Epidermal melanocyte (primary cell): ENCODE data around the gene TNFSF13B.
"Not testable (repeated sequence)": the region's sequence is repeated elsewhere in the genome, so short reads cannot be mapped to it uniquely, and the experiment has no call there.

ENCODE experiments used
- DNase-seq: peaks from one replicate; pipeline ENCODE4 v3.0.0; 2011; ENCODE audit warnings: low spot score; ENCODE audit not compliant: insufficient read length

The TNFSF13B gene

GRCh38 chr13:108269601-108270328 lies at the start of gene TNFSF13B:
TSS of gene TNFSF13B (plus strand) at chr13:108269718. CDS start at chr13:108269896, 178 bp downstream.
- DNase-seq = no peak

DNA sequence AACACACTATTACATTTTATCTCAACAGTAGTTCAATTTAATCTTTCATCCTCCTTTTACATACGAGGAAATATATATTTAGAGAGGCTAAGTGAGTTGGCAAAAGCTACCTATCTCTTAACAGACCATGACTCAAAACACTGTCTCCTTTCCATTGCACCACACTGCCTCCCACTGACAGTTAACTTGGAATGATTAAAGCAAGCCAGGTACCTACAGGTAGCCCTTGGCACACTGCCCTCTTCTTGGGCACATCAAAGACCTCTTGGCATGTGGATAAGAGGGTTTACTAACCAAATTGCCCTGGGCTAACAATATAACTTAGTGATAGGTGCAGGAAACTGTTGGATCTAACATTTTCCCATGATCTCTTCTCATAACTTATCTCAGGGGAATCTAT lies 49.5 kb upstream of the TNFSF13B start:
- no peak for DNase-seq

DNA sequence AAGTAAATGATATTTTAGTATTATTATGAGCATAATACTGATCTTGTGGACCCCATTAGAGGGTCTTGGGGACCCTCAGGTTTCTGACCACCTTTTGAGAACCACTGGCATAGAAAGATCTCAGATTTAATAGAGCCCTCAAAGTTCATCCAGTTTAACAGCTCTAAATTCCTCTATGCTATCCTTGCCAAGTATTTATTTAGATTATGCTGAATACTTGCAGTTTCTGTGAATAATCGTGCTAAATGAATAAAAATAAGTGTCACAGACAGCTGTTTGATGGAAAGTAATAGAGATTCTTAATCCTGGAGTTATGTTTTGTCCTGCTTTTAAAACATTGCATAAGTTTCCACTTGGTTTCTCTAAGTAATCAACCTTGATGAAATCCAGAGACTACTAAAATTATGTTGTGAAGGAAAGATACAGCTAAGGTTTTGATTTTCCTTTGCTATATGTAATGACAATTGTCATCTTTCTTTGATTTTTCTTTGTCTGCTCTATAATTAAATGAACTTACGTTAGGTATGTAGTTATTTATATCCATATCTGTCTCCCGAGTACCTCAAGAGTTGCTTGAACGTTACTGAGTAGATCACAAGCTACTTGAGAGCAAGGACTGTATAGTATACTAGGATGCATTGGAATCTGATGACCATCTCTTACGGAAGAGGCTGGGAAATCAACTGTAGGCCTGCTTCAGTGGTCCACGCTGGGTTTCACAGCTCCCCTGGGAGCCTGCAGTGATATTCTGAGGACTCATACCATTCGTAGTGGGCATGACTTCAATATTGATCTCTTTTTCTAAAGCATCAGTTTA lies 45.6 kb upstream of the TNFSF13B start:
- DNase-seq = no peak

DNA sequence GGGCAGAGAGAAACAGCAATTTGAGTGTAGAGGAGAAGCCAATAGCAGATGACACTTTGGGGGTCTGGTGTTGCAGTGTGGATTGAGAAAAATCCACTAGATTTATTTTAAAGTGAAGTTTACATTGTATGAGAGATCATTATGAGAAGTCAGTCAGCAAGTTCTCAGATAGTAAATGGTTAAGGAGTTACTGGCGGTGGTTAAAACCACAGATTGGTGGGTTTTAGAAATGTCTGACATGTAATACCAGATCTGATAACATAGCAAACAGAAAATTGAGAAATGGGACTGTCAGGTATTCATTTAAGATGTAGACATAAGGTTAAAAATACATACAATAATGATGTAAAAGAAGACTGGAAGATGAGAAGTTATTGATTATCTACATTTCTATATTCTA lies 44.1 kb upstream of the TNFSF13B start:
- DNase-seq = no peak

DNA sequence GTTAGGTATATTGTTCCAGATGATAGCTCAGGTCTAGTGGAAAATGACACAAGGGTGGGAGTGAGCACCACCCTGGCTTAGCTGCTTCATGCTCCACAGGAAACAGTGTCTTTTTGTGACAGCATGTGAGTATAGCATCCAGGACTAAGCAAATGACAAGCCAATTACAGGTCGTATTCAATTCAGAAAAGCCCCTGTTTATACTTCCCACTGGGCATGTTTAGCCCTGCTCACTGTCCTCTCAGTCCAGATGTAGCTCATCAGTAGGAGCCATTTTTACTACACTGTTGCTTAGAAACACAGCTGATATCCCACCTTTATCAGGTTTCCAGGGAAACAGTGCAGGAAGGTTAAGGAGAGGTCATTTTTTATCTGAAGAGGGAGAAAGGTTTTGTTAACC lies 43.3 kb upstream of the TNFSF13B start:
- DNase-seq = no peak

DNA sequence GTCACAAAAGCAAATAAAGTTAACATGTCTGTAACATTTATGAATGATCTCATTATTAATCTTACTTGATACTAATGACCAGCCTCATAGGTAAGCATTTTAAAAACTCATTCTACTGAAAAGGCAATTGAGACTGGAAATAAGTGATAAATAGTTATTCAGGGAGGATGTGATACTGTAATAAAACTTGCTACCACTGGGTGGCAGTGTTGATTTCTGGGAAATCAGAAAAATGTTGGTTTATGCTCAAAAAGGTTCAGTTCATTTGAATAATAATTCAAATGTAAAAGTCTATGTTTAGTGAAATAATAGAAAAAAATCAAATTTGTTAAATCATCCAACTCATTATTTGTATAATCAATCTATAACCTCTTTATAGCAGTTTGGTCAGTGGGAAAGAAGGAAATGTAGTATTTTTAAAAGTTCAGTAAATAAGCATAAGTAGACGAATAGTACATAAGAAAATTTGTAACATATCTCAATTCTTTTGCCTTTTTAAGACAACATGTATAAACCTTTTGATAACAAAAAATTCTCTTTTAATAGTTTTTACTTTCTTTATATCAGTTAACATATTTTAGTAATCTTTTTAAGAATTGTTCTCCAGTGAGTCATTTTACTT lies 41.8 kb upstream of the TNFSF13B start:
- DNase-seq = no peak

- DNase-seq = no peak
Measured at GRCh38 chr13:108230377-108230776, 39.1 kb upstream of the TNFSF13B start.

DNA sequence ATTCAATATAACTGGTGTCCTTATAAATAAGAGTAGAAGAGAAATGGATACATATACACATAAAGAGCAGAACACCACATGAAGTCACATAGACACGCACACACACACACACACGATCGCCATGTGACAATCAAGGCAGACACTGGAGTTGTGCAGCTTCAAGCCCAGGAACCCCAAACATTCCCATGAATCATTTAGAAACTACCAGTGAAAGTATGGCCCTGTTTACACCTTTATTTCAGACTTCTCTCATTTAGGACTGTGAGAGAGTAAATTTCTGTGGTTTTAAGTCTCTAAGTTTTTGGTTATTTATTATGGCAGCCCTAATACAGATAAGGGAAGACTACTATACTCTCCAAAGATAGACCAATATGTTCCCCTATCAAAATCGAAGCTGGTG lies 20.4 kb upstream of the TNFSF13B start:
- DNase-seq = no peak

- DNase-seq = no peak
Measured at GRCh38 chr13:108257248-108257647, 12.3 kb upstream of the TNFSF13B start.

DNA sequence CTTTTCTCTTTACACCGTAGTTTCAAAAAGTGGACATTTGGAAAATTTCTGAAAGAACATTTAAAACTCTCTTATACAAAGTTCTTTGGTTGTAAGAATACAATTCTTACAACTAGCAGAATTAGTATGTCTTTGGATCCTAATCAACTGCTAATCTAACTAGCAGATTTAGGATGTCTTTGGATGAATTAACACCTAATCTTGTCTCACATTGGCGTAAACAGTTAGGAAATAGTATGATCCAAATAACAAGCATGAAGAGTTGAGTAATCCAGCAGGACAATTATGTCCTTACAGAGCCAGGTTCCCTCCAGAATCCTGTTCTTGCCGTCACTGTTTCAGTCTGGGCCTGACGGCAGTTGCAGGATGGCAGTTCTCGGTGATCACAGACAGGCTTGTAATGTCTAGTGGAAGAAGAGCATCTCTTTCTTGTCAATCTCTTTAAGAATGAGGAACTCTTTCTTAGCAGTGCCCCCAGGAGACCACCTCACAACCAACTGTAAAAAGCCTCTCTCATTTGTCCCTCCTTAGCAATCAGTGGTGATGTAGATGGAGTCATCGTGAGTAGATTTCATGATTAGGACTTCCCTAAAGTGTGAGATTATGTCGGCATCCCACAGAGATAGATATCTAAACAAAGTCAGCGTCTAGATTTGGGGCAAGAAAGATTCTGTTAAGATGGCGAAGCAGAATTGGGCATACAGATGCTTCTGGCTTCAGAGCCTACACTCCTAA lies 5.7 kb upstream of the TNFSF13B start:
- DNase-seq = no peak

GRCh38 chr13:108266321-108266990 lies 3.1 kb upstream of the TNFSF13B start:
- no peak for DNase-seq

GRCh38 chr13:108267347-108267746 lies 2.2 kb upstream of the TNFSF13B start:
- no peak for DNase-seq

DNA sequence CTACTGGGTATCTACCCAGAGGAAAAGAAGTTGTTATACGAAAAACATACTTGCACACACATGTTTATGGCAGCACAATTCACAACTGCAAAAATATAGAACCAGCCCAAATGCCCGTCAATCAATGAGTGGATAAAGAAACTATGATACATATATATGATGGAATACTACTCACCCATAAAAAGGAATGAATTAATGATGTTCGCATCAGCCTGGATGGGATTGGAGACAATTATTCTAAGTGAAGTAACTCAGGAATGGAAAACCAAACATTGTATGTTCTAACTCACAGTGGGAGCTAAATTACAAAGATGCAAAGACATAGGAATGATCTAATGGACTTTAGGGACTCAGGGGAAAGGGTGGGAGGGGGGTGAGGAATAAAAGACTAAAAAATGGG lies 1.7 kb upstream of the TNFSF13B start:
- not testable (repeated sequence) for DNase-seq

GRCh38 chr13:108268466-108269112 lies 929 bp upstream of the TNFSF13B start:
- no peak for DNase-seq

DNA sequence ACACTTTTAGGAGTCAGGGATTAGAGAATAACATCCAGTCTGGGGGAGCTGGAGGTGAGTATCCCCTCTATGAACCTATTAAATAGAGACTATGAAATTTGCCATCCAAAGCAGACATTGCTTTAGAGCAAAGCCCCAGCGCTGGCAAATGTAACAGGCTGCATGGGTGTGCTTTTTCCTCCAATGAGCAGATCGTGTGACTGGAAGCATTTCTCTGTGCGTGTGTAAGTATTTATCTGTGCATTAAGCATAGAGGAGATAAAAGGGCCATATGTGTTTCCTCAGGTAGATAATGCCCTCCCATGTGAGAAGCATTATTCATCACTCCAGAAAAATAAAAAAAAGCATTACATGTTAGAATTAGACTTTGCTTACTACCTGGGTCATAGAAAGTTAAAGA lies 924 bp downstream of the TNFSF13B start:
- no peak for DNase-seq

DNA sequence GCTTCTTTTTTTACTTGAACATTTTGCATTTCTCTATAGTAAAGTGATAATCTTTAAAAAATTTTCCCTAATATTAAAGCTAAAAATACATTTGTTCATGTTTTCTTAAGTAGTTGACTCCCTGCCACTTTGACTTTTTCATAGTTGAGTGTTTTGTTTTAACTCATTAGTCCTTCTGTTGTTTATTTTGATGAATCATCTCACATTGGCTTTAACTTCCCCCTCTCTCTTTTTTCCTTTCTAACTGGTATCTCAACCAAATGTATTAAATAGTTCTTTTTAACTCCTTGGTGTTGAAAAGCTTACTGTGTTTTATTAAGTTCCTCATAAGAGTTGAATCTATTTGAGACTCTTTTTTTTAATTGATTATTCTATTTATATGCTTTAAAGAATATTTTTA lies 2.8 kb downstream of the TNFSF13B start:
- no peak for DNase-seq

DNA sequence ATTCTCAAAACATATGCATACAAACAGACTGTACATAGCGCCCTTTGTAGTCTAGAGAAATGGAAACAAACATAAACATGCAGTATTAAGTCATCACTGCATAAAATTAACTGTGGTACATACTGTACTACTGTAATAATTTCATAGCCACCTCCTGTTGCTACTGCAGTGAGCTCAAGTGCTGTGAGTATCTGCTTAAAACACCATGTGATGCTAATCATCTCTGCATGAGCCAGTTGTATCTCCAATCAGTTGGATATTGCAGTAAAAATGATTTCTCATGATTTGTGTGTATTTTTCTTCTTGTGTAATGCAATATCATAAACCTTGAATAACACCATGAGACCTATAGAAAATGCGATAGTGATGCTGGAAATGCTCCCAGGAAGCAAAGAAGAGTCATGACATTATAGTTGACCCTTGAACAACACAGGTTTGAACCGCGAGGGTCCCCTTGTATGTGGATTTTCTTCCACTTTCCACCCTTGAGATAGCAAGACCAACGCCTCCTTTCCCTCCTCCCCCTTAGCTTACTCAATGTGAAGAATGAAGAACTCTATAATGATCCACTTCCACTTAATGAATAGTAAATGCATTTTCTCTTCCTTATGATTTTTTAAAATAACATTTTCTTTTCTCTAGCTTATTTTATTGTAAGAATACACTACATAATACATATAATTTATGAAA lies 4.1 kb downstream of the TNFSF13B start:
- DNase-seq = no peak

GRCh38 chr13:108274718-108275117 lies 5.2 kb downstream of the TNFSF13B start:
- no peak for DNase-seq

- no peak for DNase-seq
Measured at GRCh38 chr13:108276060-108276459, 6.5 kb downstream of the TNFSF13B start.

DNA sequence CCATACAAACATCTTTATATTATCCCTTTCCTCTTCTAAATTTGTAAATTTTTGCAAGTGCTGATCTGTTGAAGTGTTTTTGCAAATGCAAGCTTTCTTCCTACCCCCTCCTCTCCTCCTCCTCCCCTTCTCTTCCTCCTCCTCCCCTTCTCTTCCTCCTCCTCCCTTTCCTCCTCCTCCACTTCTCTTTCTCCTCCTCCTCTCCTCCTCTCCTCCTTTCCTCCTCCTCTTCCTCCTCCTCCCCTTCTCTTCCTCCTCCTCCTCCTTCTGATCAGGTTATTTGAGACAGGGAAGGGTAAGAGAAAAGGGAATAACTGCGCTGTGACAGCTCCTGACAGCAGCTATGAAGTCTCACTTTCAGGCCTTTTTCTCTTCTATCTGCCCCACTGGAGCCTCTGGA lies 8.9 kb downstream of the TNFSF13B start:
- no peak for DNase-seq
